Measurements from ENCODE around the gene GP5.

The GP5 gene

DNA sequence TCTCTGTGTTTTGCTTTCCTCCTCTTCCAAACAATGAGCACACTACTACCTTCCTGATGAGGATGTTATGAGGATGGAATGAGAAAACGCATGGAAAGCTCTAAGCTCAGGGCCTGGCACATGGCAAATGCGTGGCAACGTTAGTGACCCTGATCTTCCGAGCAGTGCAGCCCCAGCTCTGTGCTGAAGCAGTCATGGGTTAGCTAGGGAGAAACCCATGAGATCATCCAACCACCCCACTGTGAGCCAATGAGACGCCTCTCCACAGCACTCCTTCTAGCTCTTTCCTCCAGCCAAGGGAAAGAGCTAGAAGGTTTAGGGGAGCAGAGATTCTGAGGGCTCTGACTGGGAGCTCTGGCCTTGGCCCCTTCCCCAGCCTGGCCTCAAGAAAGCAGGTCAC lies 52.4 kb downstream of the GP5 start:
- no peak for DNase-seq

DNA sequence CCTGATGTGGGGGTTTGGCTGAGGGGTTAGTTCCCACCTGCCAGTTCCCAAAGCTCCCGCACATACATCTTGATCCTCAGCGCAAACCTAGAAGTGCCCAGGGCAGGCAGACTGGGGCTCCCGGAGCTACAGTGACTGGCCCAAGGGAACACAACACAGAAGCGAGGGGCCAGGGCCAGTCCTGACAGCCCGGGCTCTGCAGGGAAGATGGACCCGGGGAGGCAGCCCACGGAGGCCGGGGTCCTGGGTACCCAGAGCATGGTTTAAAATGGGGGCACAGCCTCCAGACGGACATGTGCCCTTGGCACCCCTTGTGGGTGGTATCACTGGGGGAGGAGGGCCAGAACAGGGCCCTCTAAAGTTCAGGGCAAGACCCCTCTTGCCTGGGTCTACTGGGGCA lies 53.0 kb downstream of the GP5 start:
- DNase-seq: no peak
